Colon (tissue), 2 donors: ENCODE measurements around the gene S100A7A.
"Not testable (repeated sequence)": the region's sequence is repeated elsewhere in the genome, so short reads cannot be mapped to it uniquely, and the experiment has no call there.

Experiments used
- FAIRE-seq: peaks from 2 replicates; lab custom pipeline; 2012; peaks lifted over from hg19 to GRCh38; lab: Jason Lieb, UNC
- donor health status: control.
- donor health status: control.

S100A7A gene

GRCh38 chr1:153462741-153463140, 46.4 kb downstream of the S100A7A start:
- not testable (repeated sequence) for FAIRE-seq

DNA sequence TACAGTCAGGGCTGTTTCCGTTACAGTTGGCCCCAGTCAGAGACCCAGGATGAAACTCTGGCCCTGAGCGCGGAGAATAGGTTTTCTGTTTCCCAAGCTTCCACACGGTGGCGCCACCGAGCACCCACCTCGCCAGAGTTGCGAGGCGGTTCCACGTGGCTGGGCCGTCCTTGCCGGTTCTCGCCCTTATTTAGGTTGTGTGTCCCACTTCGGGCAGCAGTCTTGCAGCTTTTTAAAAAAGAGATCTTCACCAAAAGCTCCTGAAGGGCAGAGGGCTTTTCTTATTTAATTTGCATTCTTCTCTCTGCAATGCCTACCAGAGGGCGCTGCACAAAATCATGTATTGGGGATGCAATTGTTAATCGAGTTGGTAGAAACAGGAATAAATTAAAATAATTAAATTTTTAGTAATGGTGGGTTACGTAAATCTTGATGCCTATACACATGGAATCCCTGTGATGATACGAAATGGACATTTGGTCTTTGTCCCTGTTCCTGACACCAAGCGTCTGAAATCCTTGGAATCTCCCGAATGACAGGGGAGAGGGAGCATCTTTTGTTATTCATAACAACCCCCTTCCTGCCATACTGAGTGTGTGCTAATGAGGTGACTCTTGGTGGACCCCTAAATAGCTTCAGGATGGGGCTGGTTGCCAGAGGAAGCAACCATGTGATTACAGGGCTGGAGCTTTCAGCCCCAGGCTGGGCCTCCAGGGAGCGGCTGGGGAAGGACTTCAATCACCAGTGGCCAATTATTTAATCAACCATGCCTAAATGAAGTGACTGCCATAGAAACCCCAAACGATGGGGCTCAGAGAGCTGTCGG, 49.7 kb downstream of the S100A7A start:
- no peak for FAIRE-seq

DNA sequence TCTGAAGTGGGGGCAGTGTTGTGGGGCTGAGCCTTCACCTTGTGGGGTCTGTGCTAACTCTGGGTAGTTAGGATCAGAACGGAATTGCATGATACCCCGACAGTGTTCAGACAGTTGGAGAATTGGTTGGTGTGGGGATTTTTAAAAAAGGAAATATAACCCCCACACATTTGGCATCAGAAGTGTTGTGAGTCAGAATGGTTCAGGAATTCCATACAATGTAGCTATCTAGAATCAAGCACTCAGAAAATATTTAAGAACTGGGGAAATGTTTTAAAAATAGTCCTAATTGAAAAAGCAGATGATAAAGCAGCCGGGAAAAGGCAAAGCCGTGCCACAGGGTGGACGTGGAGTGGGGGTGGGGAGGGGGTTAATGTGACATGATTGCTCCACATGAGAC, 50.6 kb downstream of the S100A7A start:
- FAIRE-seq, result no peak

DNA sequence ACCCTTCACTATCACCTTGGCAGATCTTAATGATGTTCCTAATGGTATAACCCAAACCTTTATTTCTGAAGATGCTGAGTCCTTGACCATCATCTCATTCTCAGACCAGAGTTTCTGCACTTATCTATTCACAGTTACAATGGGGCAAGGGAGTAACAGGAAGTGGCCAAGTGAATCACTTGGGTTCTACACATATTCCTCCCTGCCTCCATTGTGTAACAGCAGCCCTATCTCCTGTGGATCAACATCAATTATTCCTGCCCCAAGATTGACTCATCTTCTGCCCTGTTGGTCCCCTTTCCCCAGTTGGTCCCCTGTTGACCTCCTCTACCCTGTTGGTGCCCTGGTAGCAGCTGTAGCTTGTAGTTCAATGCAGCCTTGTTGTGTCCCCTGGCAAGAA, 54.4 kb downstream of the S100A7A start:
- no peak for FAIRE-seq
